Subcutaneous adipose tissue (tissue), 4 donors: ENCODE results near the gene MKNK1. TPM values are rescaled to one million over a fixed set of nuclear protein-coding genes. Genes with fewer than 3 reads are reported as not detected.

Source experiments
- total RNA-seq, 4 donors: library from RNA; depleted of rRNA; stranded (reverse); fragments of >200 nt; gene quantifications; one replicate each; pipeline ENCODE4 v1.1.0, GENCODE V29; 2016
- TF ChIP-seq, protein P1 (sequence below): fragments of 450-650 bp; IDR thresholded peaks from one replicate; pipeline ENCODE4 v1.5.1; 2016; ENCODE audit warnings: low read depth, mild to moderate bottlenecking, control low read depth, antibody characterized with exemption, moderate library complexity

The MKNK1 gene
- 10 to 100 TPM; 57.8 to 68.8 (median 63.7) TPM for total RNA-seq

DNA sequence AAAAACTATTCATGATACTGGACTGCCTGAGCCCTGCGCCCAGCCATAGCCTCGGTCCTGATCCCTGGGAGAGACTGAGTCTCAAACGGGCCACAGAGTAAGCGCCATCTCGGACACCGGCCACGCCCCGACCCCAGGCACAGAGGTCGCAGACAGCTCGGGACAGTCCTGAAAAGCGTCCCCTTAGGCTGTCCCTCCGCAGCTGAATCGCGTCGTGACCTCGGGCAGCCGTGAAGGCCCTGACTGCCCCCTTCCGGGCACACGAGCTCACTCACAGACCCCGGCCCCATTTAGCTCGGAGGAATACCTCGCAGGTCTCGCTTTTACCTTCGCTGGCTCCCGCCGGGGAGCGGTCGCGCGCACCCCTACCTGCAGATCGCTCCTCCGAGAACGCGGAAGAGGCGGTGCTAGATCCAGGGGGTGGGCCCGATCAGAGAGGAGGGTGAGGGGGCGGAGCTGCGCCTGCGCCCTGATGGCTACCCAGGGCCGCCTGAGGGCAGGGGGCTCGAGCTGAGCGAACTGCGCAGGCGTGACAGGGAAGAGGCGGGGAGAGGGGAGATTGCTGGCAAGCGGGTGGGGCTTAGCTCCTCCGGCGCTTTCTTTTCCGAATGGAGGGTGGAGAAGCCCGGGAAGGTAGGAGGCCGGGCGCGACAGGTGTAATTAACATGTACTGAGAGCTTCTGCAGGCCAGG lies at the start of gene MKNK1:
MKNK1 (minus strand) TSS at position 411 of the 692 bp plus-strand sequence. CDS start 20,941 bp downstream, outside the sequence.
- TF ChIP-seq, protein P1, sequence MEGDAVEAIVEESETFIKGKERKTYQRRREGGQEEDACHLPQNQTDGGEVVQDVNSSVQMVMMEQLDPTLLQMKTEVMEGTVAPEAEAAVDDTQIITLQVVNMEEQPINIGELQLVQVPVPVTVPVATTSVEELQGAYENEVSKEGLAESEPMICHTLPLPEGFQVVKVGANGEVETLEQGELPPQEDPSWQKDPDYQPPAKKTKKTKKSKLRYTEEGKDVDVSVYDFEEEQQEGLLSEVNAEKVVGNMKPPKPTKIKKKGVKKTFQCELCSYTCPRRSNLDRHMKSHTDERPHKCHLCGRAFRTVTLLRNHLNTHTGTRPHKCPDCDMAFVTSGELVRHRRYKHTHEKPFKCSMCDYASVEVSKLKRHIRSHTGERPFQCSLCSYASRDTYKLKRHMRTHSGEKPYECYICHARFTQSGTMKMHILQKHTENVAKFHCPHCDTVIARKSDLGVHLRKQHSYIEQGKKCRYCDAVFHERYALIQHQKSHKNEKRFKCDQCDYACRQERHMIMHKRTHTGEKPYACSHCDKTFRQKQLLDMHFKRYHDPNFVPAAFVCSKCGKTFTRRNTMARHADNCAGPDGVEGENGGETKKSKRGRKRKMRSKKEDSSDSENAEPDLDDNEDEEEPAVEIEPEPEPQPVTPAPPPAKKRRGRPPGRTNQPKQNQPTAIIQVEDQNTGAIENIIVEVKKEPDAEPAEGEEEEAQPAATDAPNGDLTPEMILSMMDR = no peak

DNA sequence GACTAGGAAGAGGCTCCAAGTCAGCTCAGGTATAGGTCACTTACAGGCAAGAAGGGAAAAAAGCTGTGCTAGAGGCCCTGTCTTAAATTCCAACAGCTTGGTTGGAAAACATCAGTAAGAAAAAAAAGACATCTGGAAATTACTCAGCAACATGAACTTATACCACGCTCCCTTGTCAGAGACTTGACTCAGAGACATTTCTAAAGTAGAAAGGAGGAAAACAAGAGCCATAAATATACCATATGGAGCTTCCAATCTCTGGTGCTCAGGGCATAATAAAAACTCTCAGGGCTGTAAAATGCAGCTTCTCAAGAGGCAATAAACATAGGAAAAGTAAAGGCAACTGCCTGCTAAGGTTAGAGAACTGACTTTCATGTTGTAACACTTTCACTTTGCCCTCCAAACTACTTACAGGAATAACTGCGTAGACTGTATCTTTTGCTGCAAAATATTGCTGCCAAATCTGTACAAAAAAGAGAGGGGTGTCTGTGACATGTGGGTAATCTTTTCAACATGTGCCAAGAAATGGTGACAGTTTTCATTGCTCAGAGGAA lies 49.4 kb upstream of the MKNK1 start:
- TF ChIP-seq, protein P1 = no peak

DNA sequence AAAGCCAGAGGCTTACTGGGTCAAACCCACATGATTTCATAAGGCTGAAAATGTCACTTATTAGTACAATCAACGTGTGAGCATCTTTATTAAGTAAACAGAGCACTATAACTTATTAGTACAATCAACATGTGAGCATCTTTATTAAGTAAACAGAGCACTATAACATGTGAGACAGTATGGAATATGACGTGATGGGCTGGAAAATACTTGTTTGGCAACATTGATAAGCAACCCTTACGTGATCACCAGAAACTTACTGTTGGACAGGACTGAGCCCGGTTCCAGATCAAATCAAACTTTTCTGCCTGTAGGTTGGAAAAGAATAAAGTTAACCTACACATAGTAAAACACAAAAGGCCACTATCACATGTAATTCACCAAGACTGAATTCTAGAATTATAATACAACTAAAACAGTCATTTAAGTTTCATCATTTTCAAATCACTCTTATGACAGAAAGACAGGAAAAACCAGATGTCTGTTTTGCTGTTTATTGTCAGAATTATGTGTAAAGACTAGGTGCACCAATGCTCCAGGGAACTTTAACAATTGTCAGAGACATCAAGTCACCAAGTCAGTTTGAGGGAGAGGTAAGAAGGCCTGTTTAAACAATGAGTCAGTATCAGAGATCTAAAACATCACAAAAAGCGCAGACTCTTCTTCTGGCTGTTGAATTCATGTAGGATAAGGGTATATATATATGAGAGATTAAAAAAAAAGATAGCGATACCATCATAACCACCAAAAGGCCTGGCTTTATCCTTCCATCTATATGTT lies 48.4 kb upstream of the MKNK1 start:
- TF ChIP-seq, protein P1 = no peak

DNA sequence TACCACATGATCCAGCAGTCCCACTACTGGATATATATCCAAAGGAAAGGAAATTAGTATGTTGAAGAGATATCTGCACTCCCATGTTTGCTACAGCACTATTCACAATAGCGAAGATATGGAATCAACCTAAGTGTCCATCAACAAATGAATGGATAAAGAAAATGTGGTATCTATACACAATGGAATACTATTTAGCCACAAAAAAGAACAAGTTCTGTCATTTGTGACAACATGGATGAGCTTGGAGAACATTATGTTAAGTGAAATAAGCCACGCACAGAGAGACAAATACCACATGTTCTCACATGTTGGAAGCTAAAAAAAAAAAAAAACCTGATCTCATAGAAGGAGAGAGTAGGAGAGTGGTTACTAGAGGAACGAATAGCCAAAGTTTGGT lies 46.4 kb upstream of the MKNK1 start:
- TF ChIP-seq, protein P1 = no peak

DNA sequence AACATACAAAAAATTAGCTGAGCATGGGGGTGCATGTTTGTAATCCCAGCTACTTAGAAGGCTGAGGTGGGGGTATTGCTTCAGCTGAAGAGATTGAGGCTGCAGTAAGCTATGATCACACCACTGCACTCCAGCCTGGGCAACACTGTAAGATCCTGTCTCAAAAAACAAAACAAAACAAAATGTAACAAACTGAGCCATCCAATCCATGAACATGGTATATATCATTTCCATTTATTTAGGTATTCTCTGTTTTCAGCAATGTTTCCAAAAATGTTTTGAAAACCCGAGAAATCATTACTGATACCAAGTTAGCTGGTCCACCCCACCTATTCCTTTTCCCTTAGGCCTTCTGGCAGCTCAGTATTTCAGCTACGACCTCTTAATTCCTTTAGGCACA lies 45.7 kb upstream of the MKNK1 start:
- TF ChIP-seq, protein P1 = no peak

DNA sequence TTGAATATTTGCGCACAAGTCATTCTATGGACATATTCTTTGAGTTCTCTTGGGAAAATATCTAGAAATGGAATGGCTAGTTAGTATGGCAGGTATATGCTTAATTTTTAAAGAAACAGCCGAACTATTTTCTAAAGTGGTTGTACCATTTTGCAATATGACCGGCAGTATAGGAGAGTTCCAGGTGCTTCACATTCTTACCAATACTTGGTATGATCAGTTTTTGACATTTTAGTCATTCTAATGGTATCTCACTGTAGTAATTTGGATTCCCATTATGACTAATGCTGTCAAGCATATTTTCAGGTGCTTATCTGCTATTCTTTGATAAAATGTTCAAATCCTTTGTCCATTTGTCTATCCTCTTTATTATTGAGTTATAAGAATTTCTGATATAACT lies 43.5 kb upstream of the MKNK1 start:
- TF ChIP-seq, protein P1 = no peak

DNA sequence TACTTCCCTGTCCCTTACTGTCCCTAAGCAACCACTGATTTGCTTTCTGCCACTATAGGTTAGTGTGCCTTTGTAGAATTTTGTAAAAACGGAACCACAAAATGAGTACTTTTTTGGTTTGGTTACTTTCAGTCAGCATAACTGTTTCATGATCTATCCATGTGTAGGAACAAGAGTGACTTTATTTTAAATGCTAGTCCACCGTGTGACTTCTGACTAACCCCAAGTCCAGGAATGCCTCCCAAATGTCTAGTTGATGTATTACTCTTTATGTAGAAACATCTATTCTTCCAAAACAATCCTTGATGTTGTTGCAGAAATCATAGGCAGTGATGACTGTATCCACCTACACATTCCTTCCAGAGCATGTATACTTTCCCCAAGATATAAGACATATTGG lies 42.8 kb upstream of the MKNK1 start:
- TF ChIP-seq, protein P1 = no peak
